GM12878 (cell line): ENCODE results near the gene OGFRL1. TPM values are rescaled to one million over a fixed set of nuclear protein-coding genes. Genes with fewer than 3 reads are reported as not detected.

Experiments used
- ATF7 ChIP-seq: fragments of 450-650 bp; IDR thresholded peaks from 2 replicates; pipeline ENCODE4 v1.6.1; 2016; ENCODE audit warnings: low read depth, mild to moderate bottlenecking
- E4F1 ChIP-seq: fragments of 450-650 bp; IDR thresholded peaks from 2 replicates; pipeline ENCODE4 v1.6.1; 2018; ENCODE audit warnings: borderline replicate concordance, mild to moderate bottlenecking; ENCODE audit not compliant: partially characterized antibody
- SUZ12 ChIP-seq: fragments of 200-600 bp; sonication (generic); IDR thresholded peaks from one replicate; pipeline ENCODE4 v1.6.1; 2018; ENCODE audit warnings: antibody characterized with exemption, mild to moderate bottlenecking; ENCODE audit not compliant: unreplicated experiment
- ZNF384 ChIP-seq: IDR thresholded peaks from 2 replicates; pipeline ENCODE4 v1.6.1; 2012; ENCODE audit warnings: low read depth, mild to moderate bottlenecking, low read length, improper control_type of control experiment, borderline replicate concordance
- polyA plus RNA-seq, 11 experiments: library from polyadenylated mRNA; depleted of rRNA in 4 of 11; unstranded in 6 of 11; stranded (reverse) in 5 of 11; fragments of >200 nt; fragmentation: Nextera tagmentation in 4 of 11; fragmentation: Illumina TruSeq in 1 of 11; extraction: Ambion mirVana in 4 of 11; extraction: Trizol in 1 of 11; gene quantifications; 1 replicate in 1 of 11; 2 replicates in 10 of 11; pipeline versions ENCODE4 v1.2.1 to v1.2.3, GENCODE V29; 2011 to 2016; ENCODE audit warnings: inconsistent platforms in 2 of 11, missing spikeins in 2 of 11, low read depth in 1 of 11
- total RNA-seq, 4 experiments: library from RNA; depleted of rRNA in 3 of 4; stranded (reverse); fragments of >200 nt in 3 of 4; fragmentation: Illumina TruSeq in 1 of 4; extraction: Trizol in 1 of 4; gene quantifications; 2 replicates each; pipeline versions ENCODE4 v1.2.1 to v1.2.3, GENCODE V29; 2013 to 2021
- TF ChIP-seq, protein P1 (sequence below): fragments of 450-650 bp; IDR thresholded peaks from 2 replicates; pipeline ENCODE4 v1.6.1; 2017; ENCODE audit warnings: mild to moderate bottlenecking, moderate library complexity

OGFRL1 gene
- total and polyA plus RNA-seq, 10 of the 15 experiments (the other 5 are each of a cell fraction or from before 2014, with no cell fraction given): 0.24 to 5.8 (median 2.3) TPM

DNA sequence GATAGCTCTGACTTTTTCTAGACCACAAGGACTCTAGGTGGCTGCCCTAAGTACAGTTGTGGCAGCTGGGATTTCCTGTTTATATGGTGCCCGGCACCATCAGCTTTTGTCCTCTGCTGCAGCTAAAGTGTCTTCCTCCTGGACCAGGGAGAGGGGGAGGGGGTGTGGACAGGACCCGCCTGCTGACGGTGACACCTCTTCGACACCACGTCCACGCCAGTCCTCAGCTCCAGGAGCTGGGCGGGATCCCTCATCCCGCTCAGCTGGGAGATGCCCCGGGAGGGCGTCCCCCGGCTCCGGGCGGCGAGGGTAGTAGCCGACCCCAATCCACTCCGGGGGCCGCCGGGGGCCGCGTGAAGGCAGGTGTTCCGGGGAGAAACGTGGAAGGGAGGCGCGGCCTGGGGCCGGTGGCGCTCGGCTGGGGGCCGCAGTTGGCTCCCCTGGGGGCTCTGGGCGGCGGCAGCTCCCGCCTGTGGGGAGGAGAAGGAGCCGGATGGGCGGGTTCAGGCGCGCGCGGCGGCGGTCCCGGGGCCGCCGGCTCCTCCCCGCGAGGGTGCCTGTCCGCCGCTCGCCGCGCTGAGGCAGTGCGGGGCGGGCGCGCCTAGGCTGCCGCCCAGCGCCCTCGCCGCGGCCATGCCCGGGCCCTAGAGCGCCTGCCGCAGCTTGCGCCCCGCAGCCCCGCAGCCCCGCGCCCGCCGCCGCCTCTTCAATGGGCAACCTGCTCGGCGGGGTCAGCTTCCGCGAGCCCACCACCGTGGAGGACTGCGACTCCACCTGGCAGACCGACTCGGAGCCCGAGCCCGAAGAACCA, at the start of gene OGFRL1 (continued):
- TF ChIP-seq E4F1 (no peak), ATF7 (no peak; the same call in 1 of the 2 replicates), SUZ12 (no peak), ZNF384 (no peak)
- TF ChIP-seq, protein P1, sequence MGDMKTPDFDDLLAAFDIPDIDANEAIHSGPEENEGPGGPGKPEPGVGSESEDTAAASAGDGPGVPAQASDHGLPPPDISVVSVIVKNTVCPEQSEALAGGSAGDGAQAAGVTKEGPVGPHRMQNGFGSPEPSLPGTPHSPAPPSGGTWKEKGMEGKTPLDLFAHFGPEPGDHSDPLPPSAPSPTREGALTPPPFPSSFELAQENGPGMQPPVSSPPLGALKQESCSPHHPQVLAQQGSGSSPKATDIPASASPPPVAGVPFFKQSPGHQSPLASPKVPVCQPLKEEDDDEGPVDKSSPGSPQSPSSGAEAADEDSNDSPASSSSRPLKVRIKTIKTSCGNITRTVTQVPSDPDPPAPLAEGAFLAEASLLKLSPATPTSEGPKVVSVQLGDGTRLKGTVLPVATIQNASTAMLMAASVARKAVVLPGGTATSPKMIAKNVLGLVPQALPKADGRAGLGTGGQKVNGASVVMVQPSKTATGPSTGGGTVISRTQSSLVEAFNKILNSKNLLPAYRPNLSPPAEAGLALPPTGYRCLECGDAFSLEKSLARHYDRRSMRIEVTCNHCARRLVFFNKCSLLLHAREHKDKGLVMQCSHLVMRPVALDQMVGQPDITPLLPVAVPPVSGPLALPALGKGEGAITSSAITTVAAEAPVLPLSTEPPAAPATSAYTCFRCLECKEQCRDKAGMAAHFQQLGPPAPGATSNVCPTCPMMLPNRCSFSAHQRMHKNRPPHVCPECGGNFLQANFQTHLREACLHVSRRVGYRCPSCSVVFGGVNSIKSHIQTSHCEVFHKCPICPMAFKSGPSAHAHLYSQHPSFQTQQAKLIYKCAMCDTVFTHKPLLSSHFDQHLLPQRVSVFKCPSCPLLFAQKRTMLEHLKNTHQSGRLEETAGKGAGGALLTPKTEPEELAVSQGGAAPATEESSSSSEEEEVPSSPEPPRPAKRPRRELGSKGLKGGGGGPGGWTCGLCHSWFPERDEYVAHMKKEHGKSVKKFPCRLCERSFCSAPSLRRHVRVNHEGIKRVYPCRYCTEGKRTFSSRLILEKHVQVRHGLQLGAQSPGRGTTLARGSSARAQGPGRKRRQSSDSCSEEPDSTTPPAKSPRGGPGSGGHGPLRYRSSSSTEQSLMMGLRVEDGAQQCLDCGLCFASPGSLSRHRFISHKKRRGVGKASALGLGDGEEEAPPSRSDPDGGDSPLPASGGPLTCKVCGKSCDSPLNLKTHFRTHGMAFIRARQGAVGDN: no peak
